PC-3 (cell line): ENCODE data around the gene SHTN1. TPM values are rescaled to one million over a fixed set of nuclear protein-coding genes. Genes with fewer than 3 reads are reported as not detected.

Experiments
- ATAC-seq: fragments of 200-7000 bp; cut with Tn5 transposase; 2 replicates; pipeline ENCODE4 v1.9.1; 2020; ENCODE audit warnings: mild to moderate bottlenecking, moderate library complexity
- BruUV-seq: library from RNA; stranded (reverse); fragments of 400-500 nt; replicated peaks from 2 replicates; lab custom pipeline; 2021; lab: Mats Ljungman, UMichigan
- CTCF ChIA-PET: fragments of 300-600 bp; sonication (Branson Sonifier 250); formaldehyde crosslinking; loops from one replicate; lab custom pipeline; 2022; ENCODE audit warnings: antibody characterized with exemption; lab: Charles Lee
- POLR2A ChIA-PET: fragments of 300-600 bp; sonication (Branson Sonifier 250); formaldehyde crosslinking; loops from one replicate; lab custom pipeline; 2022; ENCODE audit warnings: antibody characterized with exemption; ENCODE audit not compliant: unreplicated experiment; lab: Charles Lee
- DNase-seq: peaks from one replicate; pipeline ENCODE4 v3.0.0-alpha.2; 2015
- H2AFZ ChIP-seq: fragments of 300-600 bp; sonication (generic); 2 replicates; pipeline ENCODE4 v1.6.0; 2016; ENCODE audit warnings: antibody characterized with exemption, low read length
- H3F3A ChIP-seq: fragments of 300-600 bp; sonication (generic); one replicate; pipeline ENCODE4 v1.6.0; 2017; ENCODE audit warnings: antibody characterized with exemption, low read length, control low read depth, mild to moderate bottlenecking; ENCODE audit not compliant: unreplicated experiment
- H3K27ac ChIP-seq: fragments of 300-600 bp; sonication (generic); 2 replicates; pipeline ENCODE4 v1.5.1; 2016; ENCODE audit warnings: mild to moderate bottlenecking, low read length
- H3K27me3 ChIP-seq: fragments of 300-600 bp; sonication (generic); 2 replicates; pipeline ENCODE4 v1.6.1; 2016; ENCODE audit warnings: low read length, mixed read lengths
- H3K36me3 ChIP-seq: fragments of 300-600 bp; sonication (generic); 2 replicates; pipeline ENCODE4 v1.6.1; 2016; ENCODE audit warnings: low read depth, mixed run types, low read length, mixed read lengths
- H3K4me1 ChIP-seq: fragments of 300-600 bp; sonication (generic); 2 replicates; pipeline ENCODE4 v1.5.1; 2016; ENCODE audit warnings: low read length; ENCODE audit not compliant: insufficient read depth
- H3K4me2 ChIP-seq: fragments of 300-600 bp; sonication (generic); 2 replicates; pipeline ENCODE4 v1.6.0; 2016; ENCODE audit warnings: low read length
- H3K4me3 ChIP-seq: fragments of 300-600 bp; sonication (generic); 2 replicates; pipeline ENCODE4 v1.5.1; 2016; ENCODE audit warnings: mild to moderate bottlenecking, low read length, mixed read lengths
- H3K79me2 ChIP-seq: fragments of 300-600 bp; sonication (generic); 2 replicates; pipeline ENCODE4 v1.6.1; 2017; ENCODE audit warnings: low read length, mixed read lengths
- H3K9ac ChIP-seq: fragments of 300-600 bp; sonication (generic); 2 replicates; pipeline ENCODE4 v1.6.0; 2016; ENCODE audit warnings: mild to moderate bottlenecking, low read length
- H3K9me2 ChIP-seq: fragments of 300-600 bp; sonication (generic); replicated peaks from 2 replicates; pipeline ENCODE4 v1.6.1; 2016; ENCODE audit warnings: mixed run types, low read length, mixed read lengths
- H3K9me3 ChIP-seq: fragments of 300-600 bp; sonication (generic); 2 replicates; pipeline ENCODE4 v1.6.1; 2016; ENCODE audit warnings: low read length, mixed read lengths
- H4K20me1 ChIP-seq: fragments of 300-600 bp; sonication (generic); 2 replicates; pipeline ENCODE4 v1.6.1; 2016; ENCODE audit warnings: low read length, mixed read lengths
- EZH2 ChIP-seq: fragments of 300-600 bp; sonication (generic); IDR thresholded peaks from one replicate; pipeline ENCODE4 v1.6.1; 2017; ENCODE audit warnings: antibody characterized with exemption, mild to moderate bottlenecking, low read length; ENCODE audit not compliant: unreplicated experiment
- EZH2phosphoT487 ChIP-seq: fragments of 300-600 bp; sonication (generic); IDR thresholded peaks from 2 replicates; pipeline ENCODE4 v1.6.1; 2018; ENCODE audit warnings: mild to moderate bottlenecking, antibody characterized with exemption, low read length, borderline replicate concordance
- intact Hi-C: fragments of 100-400 bp; cut with micrococcal nuclease; formaldehyde crosslinking; loops from 2 replicates; pipeline ENCODE4 v1.9.0; 2023
- total RNA-seq: library from RNA; depleted of rRNA; stranded (reverse); fragments of >200 nt; gene quantifications from 2 replicates; pipeline ENCODE4 v1.2.3, GENCODE V29; 2014
- TF ChIP-seq, protein P1 (sequence below): fragments of 300-600 bp; sonication (generic); conservative IDR thresholded peaks from 2 replicates; pipeline ENCODE4 v1.5.1; 2017; ENCODE audit warnings: antibody characterized with exemption, low read depth, mild to moderate bottlenecking, low read length

SHTN1 gene
- total RNA-seq, 1 experiment from 2014 or later: 13.0 TPM

GRCh38 chr10:116968331-116968730, 36.7 kb downstream of the SHTN1 start:
- Histone ChIP-seq H3K4me2 (no peak overlapping the region), H3K4me3 (no peak overlapping the region), H3K9me3 (no peaks in the 10 kb centered on the region), H3K27me3 (no peaks in the 10 kb centered on the region), H3K9me2 (no peaks in the 10 kb centered on the region), H3K79me2 (peaks cover 21% of the 10 kb centered on the region), H3K27ac (no peak overlapping the region), H2AFZ (no peak overlapping the region), H3K9ac (no peak overlapping the region), H3F3A (no peaks in the 10 kb centered on the region), H4K20me1 (no peaks in the 10 kb centered on the region), H3K4me1 (peaks cover 13% of the 10 kb centered on the region), H3K36me3 (peaks cover 16% of the 10 kb centered on the region)
- no TSS peak for BruUV-seq
- ATAC-seq (no peak), DNase-seq (no peak)
- TF ChIP-seq EZH2phosphoT487 (no peak), EZH2 (no peak)
- TF ChIP-seq, protein P1, sequence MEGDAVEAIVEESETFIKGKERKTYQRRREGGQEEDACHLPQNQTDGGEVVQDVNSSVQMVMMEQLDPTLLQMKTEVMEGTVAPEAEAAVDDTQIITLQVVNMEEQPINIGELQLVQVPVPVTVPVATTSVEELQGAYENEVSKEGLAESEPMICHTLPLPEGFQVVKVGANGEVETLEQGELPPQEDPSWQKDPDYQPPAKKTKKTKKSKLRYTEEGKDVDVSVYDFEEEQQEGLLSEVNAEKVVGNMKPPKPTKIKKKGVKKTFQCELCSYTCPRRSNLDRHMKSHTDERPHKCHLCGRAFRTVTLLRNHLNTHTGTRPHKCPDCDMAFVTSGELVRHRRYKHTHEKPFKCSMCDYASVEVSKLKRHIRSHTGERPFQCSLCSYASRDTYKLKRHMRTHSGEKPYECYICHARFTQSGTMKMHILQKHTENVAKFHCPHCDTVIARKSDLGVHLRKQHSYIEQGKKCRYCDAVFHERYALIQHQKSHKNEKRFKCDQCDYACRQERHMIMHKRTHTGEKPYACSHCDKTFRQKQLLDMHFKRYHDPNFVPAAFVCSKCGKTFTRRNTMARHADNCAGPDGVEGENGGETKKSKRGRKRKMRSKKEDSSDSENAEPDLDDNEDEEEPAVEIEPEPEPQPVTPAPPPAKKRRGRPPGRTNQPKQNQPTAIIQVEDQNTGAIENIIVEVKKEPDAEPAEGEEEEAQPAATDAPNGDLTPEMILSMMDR: no peak
- intact Hi-C loops: no loop called here
- POLR2A ChIA-PET: no interaction called here
- CTCF ChIA-PET: no interaction called here

DNA sequence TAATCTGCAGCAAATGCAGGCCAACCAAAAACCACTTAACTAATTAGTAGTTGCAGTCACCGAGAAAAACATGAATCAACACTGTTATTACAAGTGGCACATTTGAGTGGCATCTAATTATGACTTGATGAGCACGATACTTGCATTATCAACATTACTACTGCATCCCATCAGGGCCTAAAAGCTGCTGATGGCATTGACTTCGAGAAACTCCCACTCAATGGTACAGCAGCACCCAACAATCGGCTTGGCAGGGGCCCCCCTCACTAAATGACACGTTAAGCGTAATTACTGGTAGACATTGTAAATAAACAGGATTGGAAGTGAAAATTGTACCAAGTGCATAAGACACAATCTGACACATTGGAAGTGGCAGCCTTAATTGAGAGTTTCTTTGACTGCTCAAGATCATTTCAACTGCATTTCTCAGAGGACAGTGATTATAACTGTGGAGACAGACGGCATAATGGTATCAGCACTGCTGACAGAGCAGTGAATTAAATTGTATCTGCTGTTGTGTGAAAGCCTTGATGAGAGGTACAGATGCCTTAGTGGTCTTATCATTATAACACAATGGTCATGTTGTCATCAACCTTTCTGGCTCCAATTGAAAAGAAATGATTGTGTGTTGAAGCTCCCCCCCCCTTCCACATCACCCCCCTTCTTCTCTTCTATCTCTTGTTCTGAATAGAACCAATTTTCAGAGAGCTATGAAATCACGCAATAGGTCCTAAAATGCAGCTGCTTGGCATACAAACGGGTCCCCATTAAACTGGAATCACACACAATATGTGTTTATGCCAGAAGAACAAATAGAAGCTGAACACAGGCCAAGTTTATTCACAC, 43.4 kb downstream of the SHTN1 start:
- H3F3A ChIP-seq: no peaks in the 10 kb centered on the region
- H3K4me3 ChIP-seq: no peak overlapping the region
- ATAC-seq (no peak), DNase-seq (no peak)
- intact Hi-C loops: no loop called here
- no peak overlapping the region for H3K4me2 ChIP-seq
- H3K79me2 ChIP-seq: no peaks in the 10 kb centered on the region
- no peak overlapping the region for H3K27ac ChIP-seq
- TF ChIP-seq EZH2: no peak
- TF ChIP-seq EZH2phosphoT487: no peak
- TF ChIP-seq, protein P1: no peak
- BruUV-seq: no TSS peak
- no peaks in the 10 kb centered on the region for H3K4me1 ChIP-seq
- ChIA-PET CTCF (no interaction called here), POLR2A (no interaction called here)
- no peak overlapping the region for H2AFZ ChIP-seq
- no peaks in the 10 kb centered on the region for H3K9me2 ChIP-seq
- no peaks in the 10 kb centered on the region for H4K20me1 ChIP-seq
- no peak overlapping the region for H3K9ac ChIP-seq
- no peaks in the 10 kb centered on the region; the same call in 1 of the 2 replicates for H3K36me3 ChIP-seq
- no peaks in the 10 kb centered on the region for H3K27me3 ChIP-seq
- no peaks in the 10 kb centered on the region for H3K9me3 ChIP-seq
